Measurements from ENCODE around the gene IL1R2.

DNA sequence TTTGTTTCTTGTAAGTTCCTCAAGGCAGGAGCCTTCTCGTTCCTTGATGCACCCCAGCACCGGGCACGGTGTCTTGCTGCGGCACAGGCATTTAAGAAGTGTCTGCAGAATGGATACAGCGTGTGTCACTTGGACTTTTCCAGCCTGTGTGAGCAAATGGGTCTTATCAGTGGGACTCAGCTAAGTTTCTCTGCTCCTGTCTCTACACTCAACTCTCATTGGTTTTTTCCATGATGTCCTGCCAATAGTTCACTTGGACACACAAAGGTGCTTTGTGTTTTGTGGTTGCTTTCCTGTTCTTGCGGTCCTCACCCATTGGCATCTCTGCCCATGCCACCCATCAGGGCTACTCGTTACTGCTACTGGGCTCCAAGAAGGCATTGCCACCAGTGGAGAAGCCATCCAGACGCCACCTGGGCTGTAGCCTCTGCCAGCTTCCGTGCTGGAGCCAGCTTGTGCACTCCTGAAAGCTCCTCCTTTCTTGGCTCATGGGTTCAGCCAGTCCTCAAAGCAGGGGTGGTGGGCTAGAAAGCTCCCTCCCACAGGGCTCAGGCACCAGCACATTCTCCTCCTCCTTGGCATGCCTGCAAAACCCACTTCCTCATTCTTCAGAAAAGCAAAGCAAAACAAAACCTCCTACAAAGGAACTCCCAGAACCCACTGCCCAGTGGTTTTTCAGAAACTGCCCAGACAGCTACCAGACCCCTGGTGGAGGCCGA, 41.4 kb downstream of the IL1R2 start:
- TF ChIP-seq CTCF (IDR thresholded peaks at IDR 0.05) = no peak
- TF ChIP-seq POLR2A (IDR thresholded peaks at IDR 0.05) = no peak

All from testis (tissue), 2 donors.